ENCODE data around the gene SLC22A25.
"Not testable (repeated sequence)": the region's sequence is repeated elsewhere in the genome, so short reads cannot be mapped to it uniquely, and the experiment has no call there.

SLC22A25 gene

GRCh38 chr11:63243533-63243932, at the start of gene SLC22A25:
SLC22A25 (minus strand) TSS chr11:63243599; CDS start chr11:63229652, 13,947 bp downstream.
- no peak for DNase-seq

GRCh38 chr11:63290285-63290684, 46.9 kb upstream of the SLC22A25 start:
- no peak for DNase-seq

- no peak for DNase-seq
Measured at GRCh38 chr11:63289658-63290057, 46.3 kb upstream of the SLC22A25 start.

GRCh38 chr11:63282579-63282978, 39.2 kb upstream of the SLC22A25 start:
- no peak for DNase-seq

- no peak for DNase-seq
Measured at GRCh38 chr11:63280920-63281319, 37.5 kb upstream of the SLC22A25 start.

GRCh38 chr11:63277345-63277943, 34.0 kb upstream of the SLC22A25 start:
- DNase-seq = no peak

- DNase-seq = no peak
Measured at GRCh38 chr11:63274776-63275175, 31.4 kb upstream of the SLC22A25 start.

- no peak for DNase-seq
Measured at GRCh38 chr11:63273685-63274084, 30.3 kb upstream of the SLC22A25 start.

GRCh38 chr11:63262547-63262946, 19.1 kb upstream of the SLC22A25 start:
- no peak for DNase-seq

- no peak for DNase-seq
Measured at GRCh38 chr11:63251312-63251711, 7.9 kb upstream of the SLC22A25 start.

GRCh38 chr11:63250162-63251050, 7.0 kb upstream of the SLC22A25 start:
- DNase-seq = no peak

- DNase-seq = no peak
Measured at GRCh38 chr11:63248966-63249365, 5.6 kb upstream of the SLC22A25 start.

GRCh38 chr11:63247237-63248002, 4.0 kb upstream of the SLC22A25 start:
- DNase-seq = not testable (repeated sequence)

GRCh38 chr11:63246045-63246444, 2.6 kb upstream of the SLC22A25 start:
- DNase-seq = no peak

- no peak for DNase-seq
Measured at GRCh38 chr11:63244862-63245261, 1.5 kb upstream of the SLC22A25 start.

- DNase-seq = no peak
Measured at GRCh38 chr11:63242089-63242781, 1.2 kb downstream of the SLC22A25 start.

GRCh38 chr11:63240791-63241379, 2.5 kb downstream of the SLC22A25 start:
- no peak for DNase-seq

- DNase-seq = no peak
Measured at GRCh38 chr11:63240098-63240497, 3.3 kb downstream of the SLC22A25 start.

- no peak for DNase-seq
Measured at GRCh38 chr11:63239254-63239653, 4.1 kb downstream of the SLC22A25 start.

GRCh38 chr11:63237413-63237812, 6.0 kb downstream of the SLC22A25 start:
- no peak for DNase-seq

GRCh38 chr11:63235471-63236461, 7.6 kb downstream of the SLC22A25 start:
- not testable (repeated sequence) for DNase-seq
